K562 (cell line): ENCODE data around the gene OR8G5. TPM values are rescaled to one million over a fixed set of nuclear protein-coding genes. Genes with fewer than 3 reads are reported as not detected.
A peak's percentile ranks its signal among the peaks of the same experiment; 100 is the strongest.

ENCODE experiments used
- BACH1 ChIP-seq: fragments of 200-800 bp; sonication (Bioruptor generic); IDR thresholded peaks from 2 replicates; pipeline ENCODE4 v1.6.1; 2016; ENCODE audit warnings: missing genetic modification characterization, missing compliant biosample characterization
- BHLHE40 ChIP-seq: IDR thresholded peaks from 2 replicates; pipeline ENCODE4 v1.6.1; 2011; ENCODE audit warnings: low read length, improper control_type of control experiment
- BRD4 ChIP-seq: fragments of 200-600 bp; sonication (generic); IDR thresholded peaks from 2 replicates; pipeline ENCODE4 v1.6.1; 2017; ENCODE audit warnings: inconsistent platforms
- ELF4 ChIP-seq: fragments of 450-650 bp; formaldehyde crosslinking; IDR thresholded peaks from 2 replicates; pipeline ENCODE4 v1.4.0; 2022; ENCODE audit warnings: missing genetic modification characterization
- ETV6 ChIP-seq, 3 experiments: fragments of 150-350 bp in 1 of 3; sonication (generic) in 1 of 3; formaldehyde crosslinking in 1 of 3; IDR thresholded peaks; 2 replicates each; pipeline versions ENCODE4 v1.6.1 to v1.8.0; 2014 to 2022; ENCODE audit warnings: borderline replicate concordance in 2 of 3, low read depth in 2 of 3, antibody characterized with exemption in 1 of 3, low read length in 1 of 3, mild to moderate bottlenecking in 1 of 3, missing genetic modification reagents in 1 of 3
- KLF6 ChIP-seq: fragments of 250-450 bp; sonication (Bioruptor Pico); IDR thresholded peaks from 2 replicates; pipeline ENCODE4 v1.4.0; 2020; ENCODE audit warnings: mild to moderate bottlenecking, moderate library complexity, borderline replicate concordance
- MGA ChIP-seq: fragments of 450-650 bp; IDR thresholded peaks from 2 replicates; pipeline ENCODE4 v1.6.1; 2016; ENCODE audit warnings: mild to moderate bottlenecking, moderate library complexity
- NCOA4 ChIP-seq: fragments of 450-650 bp; IDR thresholded peaks from 2 replicates; pipeline ENCODE4 v1.6.1; 2018; ENCODE audit warnings: mild to moderate bottlenecking; ENCODE audit not compliant: partially characterized antibody
- PTTG1 ChIP-seq: fragments of 450-650 bp; IDR thresholded peaks from 2 replicates; pipeline ENCODE4 v1.6.1; 2016; ENCODE audit warnings: low read depth, mild to moderate bottlenecking, missing genetic modification characterization, missing compliant biosample characterization
- TRIM24 ChIP-seq, 2 experiments: fragments of 450-650 bp; IDR thresholded peaks; 2 replicates each; pipeline ENCODE4 v1.6.1; 2016
- USF1 ChIP-seq: sonication (generic); formaldehyde crosslinking; IDR thresholded peaks from 2 replicates; pipeline ENCODE4 v1.9.0; 2022; ENCODE audit warnings: mild to moderate bottlenecking, missing genetic modification reagents
- ZBTB11 ChIP-seq, 3 experiments: fragments of 200-800 bp in 1 of 3; fragments of 250-450 bp in 1 of 3; fragments of 450-650 bp in 1 of 3; sonication (Bioruptor Pico) in 1 of 3; sonication (Bioruptor generic) in 1 of 3; formaldehyde crosslinking in 1 of 3; IDR thresholded peaks; 2 replicates each; pipeline versions ENCODE4 v1.6.1 to v1.8.0; 2016 to 2022; ENCODE audit warnings: mild to moderate bottlenecking in 2 of 3, missing genetic modification characterization in 2 of 3, missing compliant biosample characterization in 1 of 3, moderate library complexity in 1 of 3
- polyA plus RNA-seq, 8 experiments: library from polyadenylated mRNA; depleted of rRNA in 4 of 8; stranded (reverse) in 5 of 8; unstranded in 3 of 8; fragments of >200 nt; fragmentation: Nextera tagmentation in 2 of 8; fragmentation: Illumina TruSeq in 1 of 8; extraction: Ambion mirVana in 2 of 8; extraction: Trizol in 1 of 8; gene quantifications; 2 replicates each; pipeline versions ENCODE4 v1.2.1 to v1.2.3, GENCODE V29; 2011 to 2014; ENCODE audit warnings: inconsistent platforms in 1 of 8, missing spikeins in 1 of 8
- total RNA-seq, 7 experiments: library from RNA; depleted of rRNA in 6 of 7; stranded (reverse); fragments of >200 nt in 6 of 7; fragmentation: Illumina TruSeq in 2 of 7; extraction: Trizol in 2 of 7; gene quantifications; 2 replicates each; pipeline versions ENCODE4 v1.2.1 to v1.2.3, GENCODE V29; 2011 to 2021; ENCODE audit warnings: low replicate concordance in 1 of 7

Gene OR8G5
- total and polyA plus RNA-seq, 9 of the 15 experiments (the other 6 are each of a cell fraction or from before 2014, with no cell fraction given) = 0.18 to 3.8 (median 1.7) TPM

GRCh38 chr11:124238512-124238911 is 17.7 kb upstream of the OR8G5 start (continued):
- no peak for TF ChIP-seq ZBTB11 (CRISPR knock-in tag; IDR thresholded peaks at IDR 0.05)
- no peak for TF ChIP-seq BRD4
- 0 out of 2 replicates have a peak, but pooled peaks have one; percentile 65 for TF ChIP-seq PTTG1 (tag)
- no peak for TF ChIP-seq NCOA4
- TF ChIP-seq TRIM24 (IDR thresholded peaks at IDR 0.05) = peak in 1 of 2 experiments; percentile 46; a peak in 1 of 4 replicates
- TF ChIP-seq KLF6 (CRISPR knock-in tag) = peak; percentile 74
- 0 out of 2 replicates have a peak, but pooled peaks have one; percentile 55 for TF ChIP-seq ELF4 (CRISPR knock-in tag)
- peak; percentile 29; the same call in 1 of the 2 replicates for TF ChIP-seq MGA
- no peak for TF ChIP-seq ETV6 (IDR thresholded peaks at IDR 0.05; ENCODE audit: borderline replicate concordance in 1 of 2, low read depth in 2 of 2, low read length in 1 of 2)
- no peak for TF ChIP-seq ETV6 (CRISPR knock-in tag; IDR thresholded peaks at IDR 0.05; ENCODE audit: borderline replicate concordance)
- TF ChIP-seq BHLHE40 = peak; percentile 60
- peak; percentile 83 for TF ChIP-seq USF1 (CRISPR knock-in tag)
- 0 out of 2 replicates have a peak, but pooled peaks have one; percentile 36 for TF ChIP-seq BACH1
